Progenitor cell of endocrine pancreas (in vitro differentiated cells): ENCODE measurements around the gene MRPL40. TPM values are rescaled to one million over a fixed set of nuclear protein-coding genes. Genes with fewer than 3 reads are reported as not detected.

Source experiments
- total RNA-seq: library from RNA; stranded (reverse); gene quantifications from 2 replicates; pipeline ENCODE4 v1.2.1, GENCODE V29; 2021

The MRPL40 gene
- total RNA-seq, 1 donor from 2014 or later = 23.6 TPM

Other genes with a start within 250 kb of the MRPL40 start
- 6.6 and 8.7 TPM in 2 replicates for gene CLTCL1, start 140.8 kb upstream of the MRPL40 start, total RNA-seq
- gene HIRA, start 812 bp upstream of the MRPL40 start, total RNA-seq = 45.3 and 45.9 TPM in 2 replicates
- 28.8 and 33.7 TPM in 2 replicates for gene C22orf39, start 15.2 kb downstream of the MRPL40 start, total RNA-seq
- gene UFD1, start 46.6 kb downstream of the MRPL40 start, total RNA-seq = 53.5 and 55.3 TPM in 2 replicates
- 16.1 and 18.1 TPM in 2 replicates for gene CDC45, start 47.4 kb downstream of the MRPL40 start, total RNA-seq
- gene CLDN5, start 91.9 kb downstream of the MRPL40 start, total RNA-seq = not detected in 2 replicates